ENCODE measurements around the gene OSGIN1.

DNA sequence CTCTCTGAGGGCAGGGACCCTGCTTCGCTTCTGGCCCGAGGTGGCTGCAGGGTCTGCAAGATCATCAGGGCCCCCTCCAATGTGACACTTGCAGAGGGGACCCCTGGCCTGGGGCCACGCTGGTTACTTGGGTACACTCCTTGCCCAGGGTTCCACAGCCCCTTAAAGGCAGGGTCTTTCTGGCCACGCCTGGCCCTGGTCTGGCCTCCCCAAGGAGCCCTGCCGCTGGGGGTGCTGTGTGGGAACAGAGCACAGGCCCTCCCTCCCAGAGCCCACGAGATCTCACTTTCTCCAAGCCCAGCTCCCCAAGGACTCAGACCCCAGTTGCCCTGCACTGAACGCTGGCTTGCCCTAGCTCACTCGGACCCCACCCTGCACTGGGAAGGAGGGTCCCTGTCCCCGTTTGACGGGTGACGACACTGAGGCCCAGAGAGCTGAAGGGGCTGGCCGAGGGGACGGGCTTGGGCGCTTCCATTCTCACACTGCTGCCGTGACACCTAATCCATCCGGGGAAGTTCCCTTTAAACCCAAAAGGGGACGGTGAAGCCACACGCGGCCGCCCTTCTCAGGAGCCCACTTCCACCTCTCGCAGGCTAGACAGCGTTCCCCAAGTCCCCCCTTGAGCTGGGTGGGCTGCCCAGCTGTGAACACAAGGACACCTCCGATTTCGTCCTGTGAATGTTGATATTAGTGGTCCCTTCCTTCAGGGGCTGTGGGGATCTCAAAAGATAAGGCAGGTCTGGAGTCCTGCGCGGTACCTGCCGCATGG lies 26.9 kb upstream of the OSGIN1 start:
- TF ChIP-seq, protein P1, sequence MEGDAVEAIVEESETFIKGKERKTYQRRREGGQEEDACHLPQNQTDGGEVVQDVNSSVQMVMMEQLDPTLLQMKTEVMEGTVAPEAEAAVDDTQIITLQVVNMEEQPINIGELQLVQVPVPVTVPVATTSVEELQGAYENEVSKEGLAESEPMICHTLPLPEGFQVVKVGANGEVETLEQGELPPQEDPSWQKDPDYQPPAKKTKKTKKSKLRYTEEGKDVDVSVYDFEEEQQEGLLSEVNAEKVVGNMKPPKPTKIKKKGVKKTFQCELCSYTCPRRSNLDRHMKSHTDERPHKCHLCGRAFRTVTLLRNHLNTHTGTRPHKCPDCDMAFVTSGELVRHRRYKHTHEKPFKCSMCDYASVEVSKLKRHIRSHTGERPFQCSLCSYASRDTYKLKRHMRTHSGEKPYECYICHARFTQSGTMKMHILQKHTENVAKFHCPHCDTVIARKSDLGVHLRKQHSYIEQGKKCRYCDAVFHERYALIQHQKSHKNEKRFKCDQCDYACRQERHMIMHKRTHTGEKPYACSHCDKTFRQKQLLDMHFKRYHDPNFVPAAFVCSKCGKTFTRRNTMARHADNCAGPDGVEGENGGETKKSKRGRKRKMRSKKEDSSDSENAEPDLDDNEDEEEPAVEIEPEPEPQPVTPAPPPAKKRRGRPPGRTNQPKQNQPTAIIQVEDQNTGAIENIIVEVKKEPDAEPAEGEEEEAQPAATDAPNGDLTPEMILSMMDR (IDR thresholded peaks at IDR 0.05): no peak
- TF ChIP-seq EZH2 (IDR thresholded peaks at IDR 0.05; ENCODE audit: borderline replicate concordance, insufficient read depth, low read depth, low read length, poor library complexity, severe bottlenecking): no peak

All from B cell (primary cell).